DND-41 (cell line): Measurements from ENCODE around the gene GIPC2.

Source experiments
- CTCF ChIP-seq: IDR thresholded peaks from 2 replicates; pipeline ENCODE4 v1.5.1; 2012; ENCODE audit warnings: borderline replicate concordance, low read length, moderate library complexity, mild to moderate bottlenecking; ENCODE audit not compliant: poor library complexity, severe bottlenecking; ENCODE audit errors: extremely low read depth
- EZH2 ChIP-seq: IDR thresholded peaks from 3 replicates; pipeline ENCODE4 v1.6.1; 2012; ENCODE audit warnings: borderline replicate concordance, low read depth, mild to moderate bottlenecking, moderate library complexity, low read length, inconsistent platforms; ENCODE audit not compliant: severe bottlenecking

GRCh38 chr1:78092643-78093042 lies 46.9 kb downstream of the GIPC2 start:
- no peak for TF ChIP-seq CTCF
- TF ChIP-seq EZH2: no peak
